ENCODE measurements around the gene CGB7. TPM values are rescaled to one million over a fixed set of nuclear protein-coding genes. Genes with fewer than 3 reads are reported as not detected.

The CGB7 gene
- total and polyA plus RNA-seq, 2 donors (not counting 3 experiments of a cell fraction or from before 2014, with no cell fraction given): 0.41 to 0.42 TPM

DNA sequence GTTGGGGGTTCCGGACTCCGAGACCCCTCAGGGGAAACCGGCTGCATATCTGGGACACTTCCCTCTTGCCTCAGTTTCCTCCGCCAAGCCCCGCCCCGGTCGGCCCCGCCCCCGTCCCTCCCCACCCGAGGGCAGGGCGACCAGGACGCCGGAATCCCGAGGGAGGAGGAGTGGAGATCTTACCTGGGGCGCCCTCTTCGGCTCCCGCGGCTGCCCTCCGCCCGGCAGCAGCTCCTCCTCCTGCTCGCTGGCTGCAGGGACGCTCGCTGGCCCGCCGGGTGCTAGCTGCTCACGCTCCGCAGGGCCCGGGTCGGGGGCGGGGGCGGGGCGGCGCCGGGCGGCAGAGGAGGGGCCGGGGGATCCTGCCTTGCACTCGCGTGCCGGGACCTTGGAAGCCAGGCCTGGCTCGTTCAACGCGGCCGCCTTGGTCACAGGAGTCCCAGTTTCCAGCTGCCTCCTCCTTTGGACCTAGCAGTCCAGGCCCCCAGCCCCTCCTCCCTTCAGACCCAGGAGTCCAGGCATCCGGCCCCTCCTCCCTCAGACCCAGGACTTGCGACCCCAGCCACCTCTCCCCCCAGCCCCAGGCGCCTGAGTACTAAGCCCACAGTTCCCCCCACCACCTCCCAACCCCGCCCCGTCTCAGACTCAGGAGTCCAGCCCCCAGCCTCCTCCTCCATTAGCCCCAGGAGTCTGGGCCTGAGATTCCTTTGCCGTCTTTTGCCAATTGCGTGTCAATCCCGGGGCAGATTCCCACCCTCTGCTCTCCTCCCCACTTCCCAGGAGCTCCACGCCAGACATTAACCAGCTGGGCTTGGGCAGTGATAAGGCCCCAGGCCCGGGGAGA is 7.4 kb upstream of the CGB7 start, which contains the start of gene NTF4:
Gene NTF4 (minus strand): TSS at position 51 of the 844 bp plus-strand sequence. CDS start 2,821 bp downstream, outside the sequence.
- DNase-seq (ENCODE audit: low read depth, low spot score) (no peak), FAIRE-seq (no peak)
- Histone ChIP-seq H3K4me2 (ENCODE audit: insufficient read depth, low read length) (no peak within 1 kb of the TSS), H3K4me3 (replicated peaks in 1 of 3; ENCODE audit: insufficient read depth in 1 of 3, low read depth in 1 of 3, low read length in 3 of 3) (no peak within 1 kb of the TSS), H3K9me1 (replicated peaks; ENCODE audit: control insufficient read depth, extremely low read depth, insufficient read depth, low read length) (no peaks in the 10 kb centered on the region), H3K27me3 (ENCODE audit: control insufficient read depth in 2 of 2, insufficient read depth in 2 of 2, low read length in 2 of 2) (peaks cover 30 to 40% of the 10 kb centered on the region in 2 experiments), H3K9me3 (replicated peaks; ENCODE audit: control insufficient read depth, insufficient read depth, low read length) (no peaks in the 10 kb centered on the region), H3K4me1 (ENCODE audit: control insufficient read depth, extremely low read depth, insufficient read depth, low read length) (no peaks in the 10 kb centered on the region), H3K79me2 (ENCODE audit: control insufficient read depth, insufficient read depth, low read length) (no peaks in the 10 kb centered on the region), H4K20me1 (replicated peaks; ENCODE audit: control insufficient read depth, extremely low read depth, insufficient read depth, low read length) (no peaks in the 10 kb centered on the region), H3K36me3 (ENCODE audit: control insufficient read depth in 2 of 2, extremely low read depth in 1 of 2, insufficient read depth in 2 of 2, low read length in 2 of 2) (no peaks in the 10 kb centered on the region), H3K9ac (replicated peaks; ENCODE audit: extremely low read depth, insufficient read depth, low read length) (no peak within 1 kb of the TSS), H3K27ac (ENCODE audit: insufficient read depth, low read depth, low read length) (no peak within 1 kb of the TSS), H2AFZ (ENCODE audit: low read depth, low read length) (no peak within 1 kb of the TSS)
- BruUV-seq (replicated peaks): no TSS peak
- TF ChIP-seq, protein P1, sequence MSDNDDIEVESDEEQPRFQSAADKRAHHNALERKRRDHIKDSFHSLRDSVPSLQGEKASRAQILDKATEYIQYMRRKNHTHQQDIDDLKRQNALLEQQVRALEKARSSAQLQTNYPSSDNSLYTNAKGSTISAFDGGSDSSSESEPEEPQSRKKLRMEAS (IDR thresholded peaks at IDR 0.05; ENCODE audit: insufficient read depth, insufficient read length): no peak
- TF ChIP-seq FOS (IDR thresholded peaks at IDR 0.05; ENCODE audit: borderline replicate concordance, insufficient read depth, low read length): no peak
- TF ChIP-seq GATA2 (IDR thresholded peaks at IDR 0.05; ENCODE audit: insufficient read depth, insufficient read length, low read depth, low read length): no peak
- TF ChIP-seq EZH2 (IDR thresholded peaks at IDR 0.05; ENCODE audit: borderline replicate concordance, low read depth, low read length, severe bottlenecking): no peak
- TF ChIP-seq JUN (IDR thresholded peaks at IDR 0.05; ENCODE audit: borderline replicate concordance, insufficient read depth, insufficient read length, low read depth): no peak
- TF ChIP-seq CTCF (IDR thresholded peaks at IDR 0.05; ENCODE audit: extremely low read depth in 1 of 2, insufficient read depth in 1 of 2, low read depth in 1 of 2, low read length in 2 of 2): no peak
- no peak for TF ChIP-seq MYC (IDR thresholded peaks at IDR 0.05; ENCODE audit: low read depth, low read length)
- TF ChIP-seq POLR2AphosphoS5 (IDR thresholded peaks at IDR 0.05; ENCODE audit: insufficient read depth, low read depth, low read length): no peak
- no peak for TF ChIP-seq POLR2A (IDR thresholded peaks at IDR 0.05; ENCODE audit: low read depth, low read length)
- POLR2A ChIA-PET: no interaction called here
- intact Hi-C loops (cut with micrococcal nuclease): no loop called here
- CTCF ChIA-PET: interaction anchor here (0.6 to 1.9 kb wide), 5 partner anchors 9 to 140 kb away, joined by 3 to 6 read pairs (median 5); no protein-coding TSS in a partner anchor
- dilution Hi-C loops (cut with MboI; ENCODE audit: extremely low pct_ligation_motif_present, low sequenced_read_pairs): no loop called here

All from endothelial cell of umbilical vein (primary cell).